ENCODE data around the gene F3.

The F3 gene

GRCh38 chr1:94526152-94526980, 15.2 kb downstream of the F3 start:
- DNase-seq: no peak

- DNase-seq: no peak
These were observed 17.0 kb downstream of the F3 start for GRCh38 chr1:94524531-94524930.

GRCh38 chr1:94522304-94522703, 19.3 kb downstream of the F3 start:
- DNase-seq: peak in 1 of 5 experiments; percentile 33

- no peak for DNase-seq
These were observed 22.2 kb downstream of the F3 start for GRCh38 chr1:94519351-94519750.

- no peak for DNase-seq
These were observed 26.1 kb downstream of the F3 start for GRCh38 chr1:94515296-94515947.

- DNase-seq: peak in 1 of 5 experiments; percentile 19
These were observed 27.3 kb downstream of the F3 start for GRCh38 chr1:94514095-94514727.

- DNase-seq: no peak
These were observed 28.7 kb downstream of the F3 start for GRCh38 chr1:94512816-94513215.

GRCh38 chr1:94504601-94505000, 37.0 kb downstream of the F3 start:
- no peak for DNase-seq

- no peak for DNase-seq
These were observed 38.4 kb downstream of the F3 start for GRCh38 chr1:94503153-94503552.

- DNase-seq: no peak
These were observed 39.6 kb downstream of the F3 start for GRCh38 chr1:94501935-94502334.

- no peak for DNase-seq
These were observed 40.1 kb downstream of the F3 start for GRCh38 chr1:94501426-94501825.

- no peak for DNase-seq
These were observed 45.3 kb downstream of the F3 start for GRCh38 chr1:94496076-94496755.

GRCh38 chr1:94490556-94490955, 51.0 kb downstream of the F3 start:
- DNase-seq: no peak

GRCh38 chr1:94486990-94487389, 54.6 kb downstream of the F3 start:
- DNase-seq: no peak

GRCh38 chr1:94481473-94481933, 60.1 kb downstream of the F3 start:
- peak in 2 of 5 experiments; percentile 14 to 67 for DNase-seq

- DNase-seq: no peak
These were observed 61.9 kb downstream of the F3 start for GRCh38 chr1:94479682-94480081.
